Activated T-cell treated with anti-CD3 and anti-CD28 coated beads, Interleukin-2, amount 50 U/mL, for 72 hours (primary cell): ENCODE results near the gene MCCC1. TPM values are rescaled to one million over a fixed set of nuclear protein-coding genes. Genes with fewer than 3 reads are reported as not detected.
A peak's percentile ranks its signal among the peaks of the same experiment; 100 is the strongest.

ENCODE experiments used
- ATAC-seq, 2 donors: fragments of 150-1000 bp; cut with Tn5 transposase; replicated peaks in 1 of 2; 2 replicates each; pipeline ENCODE4 v1.10.0; 2021; ENCODE audit warnings: moderate library complexity in 2 of 2, mild to moderate bottlenecking in 1 of 2
- DNase-seq, 2 donors: peaks; one replicate each; pipeline ENCODE4 v3.0.0; 2021 to 2022; ENCODE audit warnings: mixed read lengths in 1 of 2
- H3K27ac Mint-ChIP-seq: one replicate; pipeline ENCODE4 v1.8.0; 2022; ENCODE audit warnings: mild to moderate bottlenecking, moderate library complexity, mixed read lengths
- H3K27me3 Mint-ChIP-seq: one replicate; pipeline ENCODE4 v1.8.0; 2022; ENCODE audit warnings: low read depth, mixed read lengths
- H3K36me3 Mint-ChIP-seq, 2 donors: one replicate each; pipeline ENCODE4 v1.8.0; 2022; ENCODE audit warnings: mixed read lengths in 2 of 2, mild to moderate bottlenecking in 1 of 2; ENCODE audit not compliant: insufficient read depth in 2 of 2
- H3K4me1 Mint-ChIP-seq: one replicate; pipeline ENCODE4 v1.8.0; 2022; ENCODE audit warnings: low read depth, mixed read lengths
- H3K4me3 Mint-ChIP-seq, 2 donors: one replicate each; pipeline ENCODE4 v1.8.0; 2022; ENCODE audit warnings: mild to moderate bottlenecking in 2 of 2, mixed read lengths in 2 of 2, moderate library complexity in 2 of 2
- H3K9me3 Mint-ChIP-seq, 2 donors: one replicate each; pipeline ENCODE4 v1.8.0; 2022; ENCODE audit warnings: mixed read lengths in 2 of 2
- total RNA-seq, 2 donors: library from RNA; stranded (reverse); gene quantifications; one replicate each; pipeline ENCODE4 v1.2.3, GENCODE V29; 2022

MCCC1 gene
- total RNA-seq, 2 donors from 2014 or later, result 35.5 to 40.8 TPM

DNA sequence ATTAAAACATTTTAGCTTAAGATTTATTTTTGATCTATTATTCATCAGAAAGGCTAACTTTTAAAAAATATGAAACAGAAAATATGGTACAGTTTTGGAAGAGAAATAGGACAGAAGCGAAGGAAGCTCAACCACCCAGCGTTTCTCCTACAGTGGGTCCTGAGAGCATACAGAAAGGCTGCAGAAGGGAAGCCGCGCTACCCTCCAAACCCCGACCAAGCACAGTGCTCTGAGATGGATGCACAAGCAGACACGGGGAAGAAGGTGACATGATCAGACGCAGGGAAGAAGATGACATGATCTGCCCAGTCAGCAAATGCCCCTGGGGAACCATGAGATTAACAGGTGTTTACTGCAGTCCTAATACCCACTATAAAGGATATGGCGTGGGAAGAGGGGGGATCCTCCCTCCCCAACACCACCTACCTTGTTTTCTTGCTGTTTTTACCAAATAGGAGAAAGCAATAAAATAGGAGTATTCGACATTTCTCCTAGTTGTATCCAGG, 133.4 kb downstream of the MCCC1 start:
- Mint-ChIP-seq H3K36me3 (peaks cover 1 to 2% of the 10 kb centered on the region in 2 donors), H3K27ac (peak overlapping the region; percentile 40), H3K4me3 (peak overlapping the region; percentile 10 to 80), H3K4me1 (peaks cover 50% of the 10 kb centered on the region), H3K27me3 (no peaks in the 10 kb centered on the region), H3K9me3 (no peaks in the 10 kb centered on the region)
- no peak for DNase-seq
- no peak for ATAC-seq

Other genes with a start within 250 kb of the MCCC1 start
- 10 to 100 TPM; 43.6 to 44.6 TPM for gene DCUN1D1, start 119.0 kb downstream of the MCCC1 start, total RNA-seq
- 10 to 100 TPM; 14.7 to 19.8 TPM for gene LAMP3, start 63.2 kb upstream of the MCCC1 start, total RNA-seq
- 10 to 100 TPM; 14.4 to 17.3 TPM for gene B3GNT5, start 153.8 kb upstream of the MCCC1 start, total RNA-seq